HuH-7 (cell line): ENCODE results near the gene ARL9.

Source experiments
- DNase-seq: peaks from one replicate; pipeline ENCODE4 v3.0.0; 2011; ENCODE audit warnings: low spot score

Gene ARL9

GRCh38 chr4:56531823-56532222 lies 26.2 kb downstream of the ARL9 start:
- DNase-seq: no peak

- no peak for DNase-seq
Observed at GRCh38 chr4:56532239-56532638, 26.6 kb downstream of the ARL9 start.

GRCh38 chr4:56535915-56536314 lies 30.3 kb downstream of the ARL9 start:
- DNase-seq: no peak

- DNase-seq: no peak
Observed at GRCh38 chr4:56537147-56537546, 31.6 kb downstream of the ARL9 start.

GRCh38 chr4:56540826-56541225 lies 35.2 kb downstream of the ARL9 start:
- DNase-seq: no peak

GRCh38 chr4:56544573-56545131 lies 39.1 kb downstream of the ARL9 start:
- DNase-seq: peak; percentile 71

GRCh38 chr4:56550642-56551041 lies 45.1 kb downstream of the ARL9 start:
- DNase-seq: no peak

GRCh38 chr4:56551516-56551915 lies 45.9 kb downstream of the ARL9 start:
- DNase-seq: no peak

GRCh38 chr4:56552273-56552672 lies 46.7 kb downstream of the ARL9 start:
- DNase-seq: no peak

GRCh38 chr4:56570041-56570440 lies 64.5 kb downstream of the ARL9 start:
- DNase-seq: no peak
